Urothelium cell line (cell line): ENCODE measurements around the gene RINL.
"Not testable (repeated sequence)": the region's sequence is repeated elsewhere in the genome, so short reads cannot be mapped to it uniquely, and the experiment has no call there.

Source experiments
- DNase-seq: peaks from one replicate; pipeline ENCODE4 v3.0.0; 2011; ENCODE audit warnings: low spot score, mixed read lengths
- FAIRE-seq: peaks from 2 replicates; lab custom pipeline; 2011; peaks lifted over from hg19 to GRCh38; lab: Jason Lieb, UNC

The RINL gene

GRCh38 chr19:38905620-38906019, 27.5 kb upstream of the RINL start:
- DNase-seq (no peak), FAIRE-seq (no peak)

- FAIRE-seq: no peak
- no peak for DNase-seq
These were observed 26.8 kb upstream of the RINL start for GRCh38 chr19:38904581-38905539.

GRCh38 chr19:38901683-38902082, 23.6 kb upstream of the RINL start:
- no peak for FAIRE-seq
- no peak for DNase-seq

- DNase-seq (no peak), FAIRE-seq (no peak)
These were observed 22.7 kb upstream of the RINL start for GRCh38 chr19:38900743-38901190.

GRCh38 chr19:38900202-38900629, 22.1 kb upstream of the RINL start:
- no peak for FAIRE-seq

DNA sequence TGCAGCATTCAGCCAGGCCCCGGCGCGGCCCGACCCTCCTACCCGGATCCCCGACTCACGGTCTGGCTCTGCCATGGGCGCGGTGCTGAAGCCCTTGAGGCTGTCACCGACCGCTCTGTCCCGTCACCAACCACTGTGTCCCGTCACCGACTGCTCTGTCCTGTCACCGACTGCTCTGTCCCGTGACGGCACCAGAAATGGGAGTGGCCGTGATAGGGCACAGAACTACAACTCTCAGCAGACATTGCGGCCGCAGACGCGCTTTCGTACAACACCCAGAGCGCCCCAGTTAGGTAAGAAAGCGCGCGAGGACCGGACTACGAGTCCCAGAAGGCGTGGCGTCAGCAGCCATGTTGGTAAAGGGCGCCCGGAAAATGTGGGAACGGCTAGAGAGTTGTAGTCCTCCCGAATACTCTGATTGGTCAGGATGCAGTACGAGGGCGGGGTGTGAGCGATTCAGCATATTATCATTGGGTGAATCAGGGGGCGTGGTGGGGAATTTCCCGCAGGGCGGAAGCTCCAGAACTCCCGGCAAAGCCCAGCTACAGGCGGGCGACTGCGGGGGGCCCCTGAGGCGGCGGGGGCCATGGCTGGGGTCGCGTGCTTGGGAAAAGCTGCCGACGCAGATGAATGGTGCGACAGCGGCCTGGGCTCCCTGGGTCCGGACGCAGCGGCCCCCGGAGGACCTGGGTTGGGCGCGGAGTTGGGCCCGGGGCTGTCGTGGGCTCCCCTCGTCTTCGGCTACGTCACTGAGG, 21.5 kb upstream of the RINL start, which contains the start of the genes NFKBIB and SIRT2:
Gene NFKBIB, plus strand, starts transcription at position 523 of the 755 bp plus-strand sequence. Its CDS starts 64 bp downstream, at position 587.
Gene SIRT2, minus strand, starts transcription at position 172 of the 755 bp plus-strand sequence. Its CDS starts 97 bp downstream, at position 75.
- FAIRE-seq (peak; percentile 96), DNase-seq (peak; percentile 99)

More at GRCh38 chr19:38900202-38900629, 22.1 kb upstream of the RINL start:
- DNase-seq: no peak

- FAIRE-seq: no peak
These were observed 20.8 kb upstream of the RINL start for GRCh38 chr19:38898788-38899446.

DNA sequence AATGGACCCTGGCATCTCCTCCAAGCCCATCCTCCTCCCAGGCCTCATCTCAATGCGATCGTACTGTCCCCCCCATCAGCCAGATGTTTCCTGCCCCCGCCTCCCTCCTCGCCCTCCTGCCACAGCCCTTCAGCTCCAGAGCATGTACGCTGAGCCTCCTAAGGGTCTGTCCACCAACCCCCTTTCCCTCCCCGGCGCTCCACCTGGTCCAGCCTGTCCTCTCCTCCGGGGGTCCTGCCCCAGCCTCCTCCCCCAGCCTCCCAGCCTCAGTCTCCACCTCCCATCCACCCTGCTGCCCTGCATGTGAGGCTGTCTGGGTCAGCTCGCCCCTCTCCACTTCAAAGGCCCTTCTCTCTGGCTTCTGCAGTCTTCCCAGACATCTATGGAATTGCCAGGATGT, 16.9 kb upstream of the RINL start:
- FAIRE-seq (no peak), DNase-seq (no peak)

More at GRCh38 chr19:38898788-38899446, 20.8 kb upstream of the RINL start:
- peak; percentile 16 for DNase-seq

DNA sequence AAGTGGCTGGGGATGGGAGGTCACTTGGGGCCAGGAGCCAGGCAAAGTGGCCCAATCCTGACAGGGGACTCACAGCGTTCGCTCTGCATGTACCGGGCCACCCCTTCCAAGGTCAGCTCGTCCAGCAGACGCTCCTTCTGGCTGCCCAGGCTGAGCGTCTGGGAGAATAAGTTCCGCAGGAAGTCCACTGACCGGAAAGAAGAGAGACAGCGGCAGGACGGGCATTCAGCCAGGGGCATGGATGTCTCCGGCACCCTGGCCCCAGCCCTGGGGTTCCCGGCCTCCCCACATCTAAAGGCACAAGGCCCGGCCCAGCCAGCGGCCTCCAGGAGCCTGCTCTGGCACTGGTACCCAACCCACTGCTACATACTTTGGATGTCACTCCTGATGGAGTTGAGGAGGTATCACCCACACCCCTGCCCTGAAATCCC, 15.3 kb upstream of the RINL start:
- FAIRE-seq (no peak), DNase-seq (no peak)

DNA sequence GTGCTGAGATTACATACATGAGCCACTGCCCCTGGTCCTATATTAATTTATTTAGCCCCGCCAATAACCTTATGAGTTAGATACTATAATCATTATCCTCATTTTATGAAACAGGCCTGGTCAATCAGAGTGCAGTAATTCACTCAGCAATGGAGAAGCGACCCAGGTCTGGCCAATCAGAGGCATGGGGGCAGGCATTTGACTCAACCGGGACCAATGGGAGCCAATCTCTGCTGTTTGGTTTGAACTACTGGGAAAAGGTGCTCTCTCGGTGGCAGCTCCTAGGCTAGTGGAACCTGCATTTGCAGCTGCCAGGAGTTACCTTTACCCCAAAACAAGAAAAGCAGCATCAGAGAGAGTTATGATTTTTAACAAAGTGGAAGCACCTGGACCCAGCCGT, 14.8 kb upstream of the RINL start:
- DNase-seq (no peak), FAIRE-seq (no peak)

- no peak for DNase-seq
- no peak for FAIRE-seq
These were observed 13.7 kb upstream of the RINL start for GRCh38 chr19:38891771-38892170.

- DNase-seq (no peak), FAIRE-seq (no peak)
These were observed 12.6 kb upstream of the RINL start for GRCh38 chr19:38890686-38891085.

DNA sequence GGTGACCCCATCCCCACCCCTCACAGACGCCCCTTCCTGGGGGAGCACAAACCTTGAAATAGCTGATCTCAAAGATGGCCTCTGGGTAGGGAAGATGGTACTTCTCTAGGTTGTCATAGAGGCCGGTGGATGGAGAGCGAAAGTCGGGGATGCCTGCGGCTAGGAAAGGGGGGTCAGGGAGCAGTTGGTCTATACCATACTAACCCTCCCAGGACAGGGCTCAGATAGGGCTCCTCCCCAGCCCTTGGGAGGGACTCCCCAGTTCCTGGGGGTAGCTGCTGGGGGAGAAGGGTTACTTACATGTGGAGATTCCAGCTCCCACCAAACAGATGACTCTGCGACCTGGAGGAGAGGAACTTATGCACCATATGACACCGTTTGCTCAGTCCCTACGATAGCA, 11.7 kb upstream of the RINL start:
- FAIRE-seq (no peak), DNase-seq (no peak)

DNA sequence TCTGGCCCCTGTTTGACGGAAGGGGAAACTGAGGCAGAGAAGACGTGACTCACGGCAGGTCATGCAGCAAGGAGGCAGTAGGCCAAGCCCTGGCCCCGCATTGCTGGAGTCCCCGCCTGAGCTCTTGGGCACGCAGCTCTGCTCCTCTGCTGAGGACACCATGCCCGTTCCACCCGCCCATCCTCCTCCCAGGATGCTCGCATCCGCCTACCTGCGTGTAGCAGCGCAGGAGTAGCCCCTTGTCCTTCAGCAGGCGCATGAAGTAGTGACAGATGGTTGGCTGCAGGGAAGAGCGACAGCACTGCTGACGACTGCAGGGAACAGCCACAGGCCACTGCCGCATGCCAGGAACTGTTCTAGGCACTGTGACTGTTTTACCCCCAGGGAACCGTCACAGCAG, 10.8 kb upstream of the RINL start:
- DNase-seq (no peak), FAIRE-seq (no peak)

DNA sequence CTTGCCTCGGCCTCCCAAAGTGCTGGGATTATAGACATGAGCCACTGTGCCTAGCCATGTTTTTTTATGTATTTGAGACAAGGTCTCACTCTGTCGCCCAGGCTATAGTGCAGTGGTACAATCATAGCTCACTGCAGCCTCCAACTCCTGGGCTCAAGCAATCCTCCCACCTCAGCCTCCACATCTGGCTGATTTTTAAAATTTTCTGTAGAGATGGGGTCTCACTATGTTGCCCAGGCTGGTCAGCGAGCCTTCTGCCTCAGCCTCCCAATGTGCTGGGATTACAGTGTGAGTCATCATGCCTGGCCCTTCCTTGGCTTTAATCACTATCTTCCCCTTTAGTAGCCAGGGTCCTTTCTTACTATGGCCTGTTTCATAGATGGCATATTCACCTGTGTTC, 6.6 kb upstream of the RINL start:
- not testable (repeated sequence) for FAIRE-seq, DNase-seq

DNA sequence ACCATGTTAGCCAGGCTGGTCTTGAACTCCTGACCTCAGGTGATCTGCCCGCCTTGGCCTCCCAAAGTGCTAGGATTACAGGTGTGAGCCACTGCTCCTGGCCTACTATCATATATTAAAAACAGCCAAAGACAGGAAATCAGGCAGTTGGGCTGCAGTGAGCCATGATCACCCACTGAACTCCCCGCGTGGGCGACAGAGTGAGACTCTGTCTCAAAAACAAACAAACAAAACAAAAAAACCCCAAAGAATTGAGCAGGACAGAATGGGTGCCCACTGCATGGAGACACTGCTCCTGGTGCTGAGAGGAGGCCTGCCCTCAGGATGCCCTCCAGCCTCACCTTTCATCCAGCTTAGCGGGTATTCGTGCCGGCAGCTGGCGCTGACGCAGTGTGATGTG, 5.2 kb upstream of the RINL start:
- FAIRE-seq: no peak
- DNase-seq: no peak

GRCh38 chr19:38880882-38881609, 3.0 kb upstream of the RINL start:
- FAIRE-seq (no peak), DNase-seq (no peak)

DNA sequence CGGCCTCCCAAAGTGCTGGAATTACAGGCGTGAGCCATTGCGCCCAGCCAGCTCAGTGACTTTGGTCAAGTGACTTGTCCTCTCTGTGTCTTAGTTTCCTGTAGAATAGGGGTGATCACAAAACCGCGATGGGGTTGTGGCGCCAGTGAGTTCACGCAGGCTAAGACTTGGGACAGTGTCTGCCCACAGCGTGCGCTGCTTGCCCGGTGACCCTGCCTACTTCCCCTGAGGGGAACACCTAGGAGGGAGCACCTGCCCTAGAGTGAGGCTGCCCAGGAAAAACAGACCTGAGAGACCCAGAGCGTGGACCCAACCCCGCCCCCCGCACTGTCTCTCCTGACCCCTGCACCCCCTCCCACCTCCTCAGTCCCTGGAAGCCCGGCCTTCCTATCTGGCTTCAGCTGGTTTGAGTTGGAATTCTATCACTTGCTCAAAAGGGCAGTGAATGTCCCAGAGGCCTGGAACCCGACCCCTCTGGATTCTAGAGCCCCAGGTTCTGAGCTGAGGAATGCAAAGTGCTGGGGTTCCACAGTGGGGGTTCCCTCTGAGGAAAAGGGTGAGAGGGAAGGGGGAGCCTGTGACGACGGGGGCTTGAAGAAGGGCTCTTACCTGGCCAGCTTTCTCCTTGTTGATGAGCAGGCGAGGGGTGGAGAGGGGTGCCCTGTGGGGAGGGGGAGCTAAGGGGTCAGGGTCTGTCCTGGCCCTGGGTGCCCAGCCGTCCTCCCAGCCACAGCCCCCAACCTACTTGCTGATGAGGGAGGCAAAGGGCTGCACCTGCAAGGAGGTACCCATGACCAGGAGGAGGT, 2.2 kb upstream of the RINL start:
- DNase-seq (no peak), FAIRE-seq (no peak)

- DNase-seq (no peak), FAIRE-seq (no peak)
These were observed 1.3 kb upstream of the RINL start for GRCh38 chr19:38879400-38879751.
